ENCODE measurements around the gene CNN2.

The CNN2 gene

GRCh38 chr19:1026783-1027649, 608 bp downstream of the CNN2 start:
- no peak for DNase-seq (ENCODE audit: low read depth)

GRCh38 chr19:1027650-1028061, 1.2 kb downstream of the CNN2 start:
- DNase-seq (ENCODE audit: low read depth), result no peak

- peak; percentile 45 for DNase-seq (ENCODE audit: low read depth)
Observed at GRCh38 chr19:1028062-1028926, 1.9 kb downstream of the CNN2 start.

GRCh38 chr19:1032264-1032867, 6.0 kb downstream of the CNN2 start:
- DNase-seq (ENCODE audit: low read depth), result no peak

GRCh38 chr19:1035998-1036621, 9.7 kb downstream of the CNN2 start:
- DNase-seq (ENCODE audit: low read depth), result no peak

GRCh38 chr19:1037621-1038064, 11.2 kb downstream of the CNN2 start:
- no peak for DNase-seq (ENCODE audit: low read depth)

- no peak for DNase-seq (ENCODE audit: low read depth)
Observed at GRCh38 chr19:1038978-1039645, 12.7 kb downstream of the CNN2 start.

GRCh38 chr19:1039646-1040475, 13.5 kb downstream of the CNN2 start, which contains the start of gene ABCA7:
TSS of gene ABCA7 (plus strand) at chr19:1040107. CDS start at chr19:1041362, 1,255 bp downstream.
- DNase-seq (ENCODE audit: low read depth), result peak; percentile 98

- peak; percentile 84 for DNase-seq (ENCODE audit: low read depth)
Observed at GRCh38 chr19:1040476-1041271, 14.3 kb downstream of the CNN2 start.

GRCh38 chr19:1041272-1041834, 14.9 kb downstream of the CNN2 start:
- DNase-seq (ENCODE audit: low read depth), result no peak

GRCh38 chr19:1041835-1042685, 15.7 kb downstream of the CNN2 start:
- no peak for DNase-seq (ENCODE audit: low read depth)

GRCh38 chr19:1042689-1043511, 16.5 kb downstream of the CNN2 start:
- DNase-seq (ENCODE audit: low read depth), result no peak

- no peak for DNase-seq (ENCODE audit: low read depth)
Observed at GRCh38 chr19:1045247-1045603, 18.8 kb downstream of the CNN2 start.

GRCh38 chr19:1046117-1046626, 19.8 kb downstream of the CNN2 start:
- no peak for DNase-seq (ENCODE audit: low read depth)

- no peak for DNase-seq (ENCODE audit: low read depth)
Observed at GRCh38 chr19:1046836-1047695, 20.7 kb downstream of the CNN2 start.

GRCh38 chr19:1047696-1048147, 21.3 kb downstream of the CNN2 start:
- no peak for DNase-seq (ENCODE audit: low read depth)
